ENCODE measurements around the gene GALM.
A peak's percentile ranks its signal among the peaks of the same experiment; 100 is the strongest.
"Not testable (repeated sequence)": the region's sequence is repeated elsewhere in the genome, so short reads cannot be mapped to it uniquely, and the experiment has no call there.

Gene GALM

GRCh38 chr2:38722271-38723061 is 56.6 kb downstream of the GALM start:
- Mint-ChIP-seq H3K27me3 (ENCODE audit: low read depth) (no peaks in the 10 kb centered on the region), H3K9me3 (peaks cover 5% of the 10 kb centered on the region), H3K4me3 (peak overlapping the region; percentile 16), H3K4me1 (ENCODE audit: low read depth) (peaks cover 39% of the 10 kb centered on the region), H3K36me3 (ENCODE audit: low read depth) (peaks cover 31% of the 10 kb centered on the region), H3K27ac (peak overlapping the region; percentile 85)

GRCh38 chr2:38723173-38723572 is 57.3 kb downstream of the GALM start:
- H3K27me3 Mint-ChIP-seq (ENCODE audit: low read depth) = no peaks in the 10 kb centered on the region
- peak overlapping the region; percentile 85 for H3K27ac Mint-ChIP-seq
- peaks cover 5% of the 10 kb centered on the region for H3K9me3 Mint-ChIP-seq
- peak overlapping the region; percentile 16 for H3K4me3 Mint-ChIP-seq
- H3K4me1 Mint-ChIP-seq (ENCODE audit: low read depth) = peaks cover 39% of the 10 kb centered on the region
- H3K36me3 Mint-ChIP-seq (ENCODE audit: low read depth) = peaks cover 24% of the 10 kb centered on the region

- H3K27ac Mint-ChIP-seq = no peak overlapping the region
- no peak overlapping the region for H3K4me3 Mint-ChIP-seq
- peaks cover 16% of the 10 kb centered on the region for H3K4me1 Mint-ChIP-seq (ENCODE audit: low read depth)
- H3K27me3 Mint-ChIP-seq (ENCODE audit: low read depth) = no peaks in the 10 kb centered on the region
- H3K36me3 Mint-ChIP-seq (ENCODE audit: low read depth) = peaks cover 16% of the 10 kb centered on the region
- no peaks in the 10 kb centered on the region for H3K9me3 Mint-ChIP-seq
Measured at GRCh38 chr2:38727661-38728060, 61.7 kb downstream of the GALM start.

GRCh38 chr2:38728694-38729093 is 62.8 kb downstream of the GALM start:
- peaks cover 8% of the 10 kb centered on the region for H3K4me1 Mint-ChIP-seq (ENCODE audit: low read depth)
- H3K27me3 Mint-ChIP-seq (ENCODE audit: low read depth) = no peaks in the 10 kb centered on the region
- no peak overlapping the region for H3K4me3 Mint-ChIP-seq
- H3K27ac Mint-ChIP-seq = no peak overlapping the region
- peaks cover 23% of the 10 kb centered on the region for H3K36me3 Mint-ChIP-seq (ENCODE audit: low read depth)
- no peaks in the 10 kb centered on the region for H3K9me3 Mint-ChIP-seq

- Mint-ChIP-seq H3K9me3 (no peaks in the 10 kb centered on the region), H3K27me3 (ENCODE audit: low read depth) (no peaks in the 10 kb centered on the region), H3K4me3 (no peak overlapping the region), H3K36me3 (ENCODE audit: low read depth) (peaks cover 30% of the 10 kb centered on the region), H3K4me1 (ENCODE audit: low read depth) (no peaks in the 10 kb centered on the region), H3K27ac (no peak overlapping the region)
Measured at GRCh38 chr2:38731090-38731489, 65.2 kb downstream of the GALM start.

GRCh38 chr2:38731684-38732221 is 65.8 kb downstream of the GALM start:
- H3K27ac Mint-ChIP-seq = no peak overlapping the region
- no peak overlapping the region for H3K4me3 Mint-ChIP-seq
- no peaks in the 10 kb centered on the region for H3K9me3 Mint-ChIP-seq
- peaks cover 30% of the 10 kb centered on the region for H3K36me3 Mint-ChIP-seq (ENCODE audit: low read depth)
- H3K4me1 Mint-ChIP-seq (ENCODE audit: low read depth) = no peaks in the 10 kb centered on the region
- H3K27me3 Mint-ChIP-seq (ENCODE audit: low read depth) = no peaks in the 10 kb centered on the region

GRCh38 chr2:38733300-38733971 is 67.5 kb downstream of the GALM start:
- Mint-ChIP-seq H3K4me3 (no peak overlapping the region), H3K9me3 (no peaks in the 10 kb centered on the region), H3K27me3 (ENCODE audit: low read depth) (no peaks in the 10 kb centered on the region), H3K36me3 (ENCODE audit: low read depth) (peaks cover 34% of the 10 kb centered on the region), H3K4me1 (ENCODE audit: low read depth) (no peaks in the 10 kb centered on the region), H3K27ac (no peak overlapping the region)

GRCh38 chr2:38734299-38735058 is 68.6 kb downstream of the GALM start:
- no peak overlapping the region for H3K27ac Mint-ChIP-seq
- H3K4me1 Mint-ChIP-seq (ENCODE audit: low read depth) = no peaks in the 10 kb centered on the region
- H3K27me3 Mint-ChIP-seq (ENCODE audit: low read depth) = no peaks in the 10 kb centered on the region
- H3K36me3 Mint-ChIP-seq (ENCODE audit: low read depth) = peaks cover 37% of the 10 kb centered on the region
- no peak overlapping the region for H3K4me3 Mint-ChIP-seq
- H3K9me3 Mint-ChIP-seq = no peaks in the 10 kb centered on the region

GRCh38 chr2:38735999-38736320 is 70.0 kb downstream of the GALM start:
- Mint-ChIP-seq H3K4me3 (no peak overlapping the region), H3K27ac (peak overlapping the region; percentile 57), H3K36me3 (ENCODE audit: low read depth) (peaks cover 34% of the 10 kb centered on the region), H3K9me3 (no peaks in the 10 kb centered on the region), H3K4me1 (ENCODE audit: low read depth) (no peaks in the 10 kb centered on the region), H3K27me3 (ENCODE audit: low read depth) (no peaks in the 10 kb centered on the region)

GRCh38 chr2:38737000-38737698 is 71.2 kb downstream of the GALM start:
- not testable (repeated sequence) for H3K9me3 Mint-ChIP-seq, H3K27ac Mint-ChIP-seq, H3K4me3 Mint-ChIP-seq

GRCh38 chr2:38737925-38738324 is 72.0 kb downstream of the GALM start:
- H3K27ac Mint-ChIP-seq = peak overlapping the region; percentile 36
- H3K4me1 Mint-ChIP-seq (ENCODE audit: low read depth) = no peaks in the 10 kb centered on the region
- no peaks in the 10 kb centered on the region for H3K27me3 Mint-ChIP-seq (ENCODE audit: low read depth)
- no peak overlapping the region for H3K4me3 Mint-ChIP-seq
- no peaks in the 10 kb centered on the region for H3K9me3 Mint-ChIP-seq
- peaks cover 31% of the 10 kb centered on the region for H3K36me3 Mint-ChIP-seq (ENCODE audit: low read depth)

More at GRCh38 chr2:38737000-38737698, 71.2 kb downstream of the GALM start:
- H3K27me3 Mint-ChIP-seq (ENCODE audit: low read depth); H3K4me1 Mint-ChIP-seq (ENCODE audit: low read depth): not testable (repeated sequence)
- H3K36me3 Mint-ChIP-seq (ENCODE audit: low read depth) = peaks cover 31% of the 10 kb centered on the region

GRCh38 chr2:38739524-38739923 is 73.6 kb downstream of the GALM start:
- Mint-ChIP-seq H3K36me3 (ENCODE audit: low read depth) (peaks cover 32% of the 10 kb centered on the region), H3K27ac (no peak overlapping the region), H3K4me3 (no peak overlapping the region), H3K27me3 (ENCODE audit: low read depth) (no peaks in the 10 kb centered on the region), H3K9me3 (no peaks in the 10 kb centered on the region), H3K4me1 (ENCODE audit: low read depth) (peaks cover 7% of the 10 kb centered on the region)

GRCh38 chr2:38740851-38741731 is 75.2 kb downstream of the GALM start:
- H3K36me3 Mint-ChIP-seq (ENCODE audit: low read depth) = peaks cover 36% of the 10 kb centered on the region
- peak overlapping the region; percentile 59 for H3K27ac Mint-ChIP-seq
- no peak overlapping the region for H3K4me3 Mint-ChIP-seq
- no peaks in the 10 kb centered on the region for H3K27me3 Mint-ChIP-seq (ENCODE audit: low read depth)
- no peaks in the 10 kb centered on the region for H3K9me3 Mint-ChIP-seq
- peaks cover 14% of the 10 kb centered on the region for H3K4me1 Mint-ChIP-seq (ENCODE audit: low read depth)

Measured in T-helper 1 cell treated with Interleukin-12 subunit alpha and Interleukin-12 subunit beta and Interleukin-4 antibody, amounts not matched to agents 30 μg/mL and 1 μg/mL, for 36 hours (primary cell).